Smooth muscle cell of the brain vasculature (primary cell): ENCODE data around the gene CR2.
"Not testable (repeated sequence)": the region's sequence is repeated elsewhere in the genome, so short reads cannot be mapped to it uniquely, and the experiment has no call there.

ENCODE experiments used
- DNase-seq: peaks from one replicate; pipeline ENCODE4 v3.0.0-alpha.2; 2012; ENCODE audit warnings: low read depth, low spot score

CR2 gene

GRCh38 chr1:207454046-207454964, at the start of gene CR2:
TSS of gene CR2 (plus strand) at chr1:207454328. CDS start at chr1:207454419, 91 bp downstream.
- no peak for DNase-seq

- peak; percentile 46 for DNase-seq
Measured at GRCh38 chr1:207404849-207405525, 49.1 kb upstream of the CR2 start.

- no peak for DNase-seq
Measured at GRCh38 chr1:207405814-207406213, 48.3 kb upstream of the CR2 start.

- DNase-seq, result no peak
Measured at GRCh38 chr1:207407655-207408260, 46.4 kb upstream of the CR2 start.

- no peak for DNase-seq
Measured at GRCh38 chr1:207412845-207413244, 41.3 kb upstream of the CR2 start.

GRCh38 chr1:207414606-207415108, 39.5 kb upstream of the CR2 start:
- no peak for DNase-seq

- DNase-seq, result no peak
Measured at GRCh38 chr1:207417076-207417475, 37.1 kb upstream of the CR2 start.

GRCh38 chr1:207418351-207418750, 35.8 kb upstream of the CR2 start:
- no peak for DNase-seq

GRCh38 chr1:207420109-207420508, 34.0 kb upstream of the CR2 start:
- no peak for DNase-seq

- no peak for DNase-seq
Measured at GRCh38 chr1:207421078-207421477, 33.0 kb upstream of the CR2 start.

- no peak for DNase-seq
Measured at GRCh38 chr1:207423560-207424292, 30.4 kb upstream of the CR2 start.

- DNase-seq, result no peak
Measured at GRCh38 chr1:207424570-207425131, 29.5 kb upstream of the CR2 start.

GRCh38 chr1:207427832-207428585, 26.1 kb upstream of the CR2 start:
- no peak for DNase-seq

- DNase-seq, result no peak
Measured at GRCh38 chr1:207428783-207429182, 25.3 kb upstream of the CR2 start.

- DNase-seq, result no peak
Measured at GRCh38 chr1:207429963-207430362, 24.2 kb upstream of the CR2 start.

GRCh38 chr1:207430602-207431001, 23.5 kb upstream of the CR2 start:
- DNase-seq, result no peak

- DNase-seq, result no peak
Measured at GRCh38 chr1:207431508-207431907, 22.6 kb upstream of the CR2 start.

- no peak for DNase-seq
Measured at GRCh38 chr1:207433435-207433834, 20.7 kb upstream of the CR2 start.

GRCh38 chr1:207436746-207437145, 17.4 kb upstream of the CR2 start:
- DNase-seq, result not testable (repeated sequence)

GRCh38 chr1:207440626-207441025, 13.5 kb upstream of the CR2 start:
- no peak for DNase-seq
